GM13977 (cell line): ENCODE measurements around the gene PACS1.

Experiments used
- DNase-seq: peaks from one replicate; pipeline ENCODE4 v3.0.0; 2012; ENCODE audit warnings: low spot score
- in situ Hi-C: fragments of 300-500 bp; cut with MboI; formaldehyde crosslinking; loops from one replicate; pipeline ENCODE4 v1.12.0; 2022; ENCODE audit warnings: low sequenced_read_pairs, low pct_unique_long_range_greater_than_20kb, mixed read lengths, inconsistent platforms; ENCODE audit not compliant: unreplicated experiment
- TF ChIP-seq, protein P1 (sequence below): IDR thresholded peaks from 2 replicates; pipeline ENCODE4 v1.5.1; 2012; ENCODE audit warnings: mild to moderate bottlenecking, control low read depth; ENCODE audit not compliant: insufficient read depth; ENCODE audit errors: extremely low read depth, missing control alignments

Gene PACS1

DNA sequence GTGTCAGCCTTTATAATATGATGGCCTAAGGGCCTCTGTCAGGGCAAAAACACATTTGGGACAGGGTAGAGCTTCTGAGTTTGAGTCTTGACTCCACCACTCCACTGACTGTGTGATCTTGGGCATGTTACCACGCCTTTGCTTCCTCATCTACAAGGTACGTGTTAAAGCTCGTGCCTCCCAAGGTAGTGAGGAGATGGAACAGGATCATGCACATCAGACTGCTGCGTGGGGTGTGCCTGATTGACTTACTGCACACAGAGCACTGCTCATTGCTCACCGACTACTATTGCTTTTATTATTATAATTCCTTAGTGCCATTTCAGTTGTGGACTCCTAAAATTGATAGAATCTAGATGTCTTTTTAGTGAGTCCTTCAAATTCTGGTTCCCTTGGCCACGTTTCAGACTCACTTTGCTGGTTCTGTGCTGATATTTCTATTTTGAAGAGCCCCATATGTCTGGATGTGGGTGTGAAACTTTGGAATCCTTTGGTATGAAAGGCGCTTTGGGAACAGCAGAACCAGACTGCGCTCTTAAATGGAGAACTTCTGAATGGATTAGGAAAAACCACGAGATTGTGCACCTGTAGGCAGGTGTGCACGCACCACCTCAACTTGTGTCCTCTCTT lies 154.3 kb downstream of the PACS1 start:
- no peak for DNase-seq
- in situ Hi-C loops: no loop called here
- TF ChIP-seq, protein P1, sequence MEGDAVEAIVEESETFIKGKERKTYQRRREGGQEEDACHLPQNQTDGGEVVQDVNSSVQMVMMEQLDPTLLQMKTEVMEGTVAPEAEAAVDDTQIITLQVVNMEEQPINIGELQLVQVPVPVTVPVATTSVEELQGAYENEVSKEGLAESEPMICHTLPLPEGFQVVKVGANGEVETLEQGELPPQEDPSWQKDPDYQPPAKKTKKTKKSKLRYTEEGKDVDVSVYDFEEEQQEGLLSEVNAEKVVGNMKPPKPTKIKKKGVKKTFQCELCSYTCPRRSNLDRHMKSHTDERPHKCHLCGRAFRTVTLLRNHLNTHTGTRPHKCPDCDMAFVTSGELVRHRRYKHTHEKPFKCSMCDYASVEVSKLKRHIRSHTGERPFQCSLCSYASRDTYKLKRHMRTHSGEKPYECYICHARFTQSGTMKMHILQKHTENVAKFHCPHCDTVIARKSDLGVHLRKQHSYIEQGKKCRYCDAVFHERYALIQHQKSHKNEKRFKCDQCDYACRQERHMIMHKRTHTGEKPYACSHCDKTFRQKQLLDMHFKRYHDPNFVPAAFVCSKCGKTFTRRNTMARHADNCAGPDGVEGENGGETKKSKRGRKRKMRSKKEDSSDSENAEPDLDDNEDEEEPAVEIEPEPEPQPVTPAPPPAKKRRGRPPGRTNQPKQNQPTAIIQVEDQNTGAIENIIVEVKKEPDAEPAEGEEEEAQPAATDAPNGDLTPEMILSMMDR: no peak

- TF ChIP-seq, protein P1: no peak
- in situ Hi-C loops: no loop called here
- no peak for DNase-seq
Observed at GRCh38 chr11:66225066-66225465, 155.0 kb downstream of the PACS1 start.

DNA sequence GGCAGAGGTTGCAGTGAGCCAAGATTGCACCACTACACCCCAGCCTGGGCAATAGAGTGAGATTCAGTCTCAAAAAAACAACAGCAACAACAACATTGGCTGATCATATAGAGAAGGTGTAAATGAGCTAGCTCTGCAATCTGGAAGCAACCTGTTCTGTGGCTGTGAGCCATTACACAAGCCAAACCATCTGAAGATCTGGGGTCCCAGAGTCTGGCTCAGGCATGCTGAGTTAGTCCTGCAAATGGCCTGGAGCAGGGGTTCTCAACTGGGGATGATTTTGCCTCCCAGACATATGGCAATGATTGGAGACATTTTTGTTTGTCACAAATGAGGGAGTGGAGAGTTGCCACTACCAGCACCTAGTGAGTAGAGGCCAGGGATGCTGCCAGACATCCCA lies 156.0 kb downstream of the PACS1 start:
- in situ Hi-C loops: no loop called here
- TF ChIP-seq, protein P1: no peak
- DNase-seq: no peak

- DNase-seq: no peak
- TF ChIP-seq, protein P1: no peak
- in situ Hi-C loops: no loop called here
Observed at GRCh38 chr11:66227700-66228099, 157.6 kb downstream of the PACS1 start.

DNA sequence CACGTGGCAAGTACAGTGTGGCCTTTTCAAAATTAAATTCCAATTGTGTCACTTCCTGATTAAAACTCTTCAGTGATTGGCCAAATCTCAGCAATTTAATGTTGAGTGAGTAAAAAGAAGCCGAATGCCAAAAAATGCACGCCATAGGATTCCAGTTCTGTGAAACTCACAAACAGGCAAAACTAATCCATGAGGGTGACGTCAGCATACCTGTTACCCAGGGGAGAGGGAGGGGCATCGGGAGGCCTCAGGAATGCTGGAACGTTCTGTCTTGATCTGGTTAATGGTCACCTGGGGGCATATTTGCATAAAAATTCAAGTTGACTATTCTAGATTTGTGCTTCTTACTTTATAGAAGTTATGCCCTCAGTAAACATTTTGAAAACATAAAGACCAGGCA lies 158.4 kb downstream of the PACS1 start:
- TF ChIP-seq, protein P1: no peak
- no peak for DNase-seq
- in situ Hi-C loops: no loop called here

GRCh38 chr11:66230156-66230555 lies 160.1 kb downstream of the PACS1 start:
- no peak for DNase-seq
- TF ChIP-seq, protein P1: no peak
- in situ Hi-C loops: no loop called here
